Measurements from ENCODE around the gene CITED4. TPM values are rescaled to one million over a fixed set of nuclear protein-coding genes. Genes with fewer than 3 reads are reported as not detected.
A peak's percentile ranks its signal among the peaks of the same experiment; 100 is the strongest.

The CITED4 gene
- total RNA-seq, 1 experiment from 2014 or later, result 7.8 TPM

DNA sequence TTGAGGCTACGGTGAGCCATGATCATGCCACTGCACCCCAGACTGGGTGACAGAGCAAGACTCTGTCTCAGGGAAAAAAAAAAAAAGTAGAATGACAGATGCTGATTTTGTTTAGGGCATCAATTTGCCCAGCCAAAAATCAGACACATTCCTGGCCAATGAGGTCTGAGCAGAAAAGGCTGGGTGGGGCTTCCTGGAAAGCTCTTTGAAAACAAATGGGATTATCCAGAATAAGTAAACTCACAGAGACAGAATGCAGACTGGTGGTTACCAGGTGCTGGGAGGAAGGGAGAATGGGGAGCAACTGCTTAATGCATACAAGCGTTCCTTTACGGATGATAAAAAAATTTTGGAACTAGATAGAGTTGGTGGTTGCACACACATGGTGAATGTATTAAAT is 10.1 kb upstream of the CITED4 start:
- H3K9me2 ChIP-seq (ENCODE audit: insufficient read depth), result no peaks in the 10 kb centered on the region
- no peak overlapping the region for H3K27ac ChIP-seq (ENCODE audit: low read depth, low read length)
- CTCF ChIA-PET, result interaction anchor here (0.9 to 1.7 kb wide), 2 partner anchors 76 to 80 kb away, joined by 3 to 9 read pairs; no protein-coding TSS in a partner anchor
- peak overlapping the region; percentile 72 for H2AFZ ChIP-seq (ENCODE audit: low read depth, low read length, poor library complexity, severe bottlenecking)
- H4K20me1 ChIP-seq (ENCODE audit: insufficient read depth), result no peaks in the 10 kb centered on the region
- H3K9me3 ChIP-seq (ENCODE audit: control insufficient read depth in 1 of 2, insufficient read depth in 1 of 2, low read depth in 1 of 2, low read length in 2 of 2), result peaks cover 0 to 4% of the 10 kb centered on the region in 2 experiments; a peak in 1 of 4 replicates
- H3K9ac ChIP-seq (ENCODE audit: low read length), result no peak overlapping the region
- H3K79me2 ChIP-seq (ENCODE audit: insufficient read depth, low read length), result no peaks in the 10 kb centered on the region
- TF ChIP-seq FOSL1 (IDR thresholded peaks at IDR 0.05; ENCODE audit: low read depth) (no peak), POLR2AphosphoS5 (IDR thresholded peaks at IDR 0.05; ENCODE audit: low read depth, low read length) (no peak), SRF (IDR thresholded peaks at IDR 0.05; ENCODE audit: low read depth) (no peak), EGR1 (IDR thresholded peaks at IDR 0.05; ENCODE audit: low read depth) (no peak), EZH2 (IDR thresholded peaks at IDR 0.05) (no peak), JUND (IDR thresholded peaks at IDR 0.05) (no peak)
- TF ChIP-seq, protein P1, sequence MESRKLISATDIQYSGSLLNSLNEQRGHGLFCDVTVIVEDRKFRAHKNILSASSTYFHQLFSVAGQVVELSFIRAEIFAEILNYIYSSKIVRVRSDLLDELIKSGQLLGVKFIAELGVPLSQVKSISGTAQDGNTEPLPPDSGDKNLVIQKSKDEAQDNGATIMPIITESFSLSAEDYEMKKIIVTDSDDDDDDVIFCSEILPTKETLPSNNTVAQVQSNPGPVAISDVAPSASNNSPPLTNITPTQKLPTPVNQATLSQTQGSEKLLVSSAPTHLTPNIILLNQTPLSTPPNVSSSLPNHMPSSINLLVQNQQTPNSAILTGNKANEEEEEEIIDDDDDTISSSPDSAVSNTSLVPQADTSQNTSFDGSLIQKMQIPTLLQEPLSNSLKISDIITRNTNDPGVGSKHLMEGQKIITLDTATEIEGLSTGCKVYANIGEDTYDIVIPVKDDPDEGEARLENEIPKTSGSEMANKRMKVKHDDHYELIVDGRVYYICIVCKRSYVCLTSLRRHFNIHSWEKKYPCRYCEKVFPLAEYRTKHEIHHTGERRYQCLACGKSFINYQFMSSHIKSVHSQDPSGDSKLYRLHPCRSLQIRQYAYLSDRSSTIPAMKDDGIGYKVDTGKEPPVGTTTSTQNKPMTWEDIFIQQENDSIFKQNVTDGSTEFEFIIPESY (IDR thresholded peaks at IDR 0.05; ENCODE audit: extremely low read depth, insufficient replicate concordance, low read length), result no peak
- TF ChIP-seq, protein P2, sequence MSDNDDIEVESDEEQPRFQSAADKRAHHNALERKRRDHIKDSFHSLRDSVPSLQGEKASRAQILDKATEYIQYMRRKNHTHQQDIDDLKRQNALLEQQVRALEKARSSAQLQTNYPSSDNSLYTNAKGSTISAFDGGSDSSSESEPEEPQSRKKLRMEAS (IDR thresholded peaks at IDR 0.05), result no peak
- no peak overlapping the region for H3K4me3 ChIP-seq (replicated peaks in 1 of 2; ENCODE audit: low read depth in 1 of 2, low read length in 2 of 2)
- H3K4me1 ChIP-seq (ENCODE audit: control insufficient read depth in 1 of 2, insufficient read depth in 2 of 2, low read length in 2 of 2), result peaks cover 22 to 50% of the 10 kb centered on the region in 2 experiments
- ATAC-seq, result no peak
- BruUV-seq (replicated peaks), result no TSS peak
- POLR2A ChIA-PET, result no interaction called here
- H3K27me3 ChIP-seq (ENCODE audit: insufficient read depth, low read length), result no peaks in the 10 kb centered on the region
- intact Hi-C loops (cut with micrococcal nuclease), result no loop called here
- DNase-seq (ENCODE audit: low read depth, low spot score), result no peak
- 0 out of 4 replicates have a peak, but pooled peaks cover 0 to 5% of the 10 kb centered on the region in 2 experiments for H3K36me3 ChIP-seq (ENCODE audit: control insufficient read depth in 1 of 2, insufficient read depth in 2 of 2, low read length in 2 of 2)
- RAD21 ChIA-PET (ENCODE audit: low non-redundant PET in 1 of 2, low total read pairs in 2 of 2, uncharacterized antibody in 2 of 2, unreplicated experiment in 2 of 2), result no interaction called here
- H3K4me2 ChIP-seq (ENCODE audit: low read length), result no peak overlapping the region

All from HCT116 (cell line).